Measurements from ENCODE around the gene LRRC7. TPM values are rescaled to one million over a fixed set of nuclear protein-coding genes. Genes with fewer than 3 reads are reported as not detected.

The LRRC7 gene
- total RNA-seq, 1 experiment from 2014 or later, result not detected

- no peak for TF ChIP-seq EZH2 (IDR thresholded peaks at IDR 0.05; ENCODE audit: borderline replicate concordance, low read depth, low read length, poor library complexity, severe bottlenecking)
- TF ChIP-seq, protein P1, sequence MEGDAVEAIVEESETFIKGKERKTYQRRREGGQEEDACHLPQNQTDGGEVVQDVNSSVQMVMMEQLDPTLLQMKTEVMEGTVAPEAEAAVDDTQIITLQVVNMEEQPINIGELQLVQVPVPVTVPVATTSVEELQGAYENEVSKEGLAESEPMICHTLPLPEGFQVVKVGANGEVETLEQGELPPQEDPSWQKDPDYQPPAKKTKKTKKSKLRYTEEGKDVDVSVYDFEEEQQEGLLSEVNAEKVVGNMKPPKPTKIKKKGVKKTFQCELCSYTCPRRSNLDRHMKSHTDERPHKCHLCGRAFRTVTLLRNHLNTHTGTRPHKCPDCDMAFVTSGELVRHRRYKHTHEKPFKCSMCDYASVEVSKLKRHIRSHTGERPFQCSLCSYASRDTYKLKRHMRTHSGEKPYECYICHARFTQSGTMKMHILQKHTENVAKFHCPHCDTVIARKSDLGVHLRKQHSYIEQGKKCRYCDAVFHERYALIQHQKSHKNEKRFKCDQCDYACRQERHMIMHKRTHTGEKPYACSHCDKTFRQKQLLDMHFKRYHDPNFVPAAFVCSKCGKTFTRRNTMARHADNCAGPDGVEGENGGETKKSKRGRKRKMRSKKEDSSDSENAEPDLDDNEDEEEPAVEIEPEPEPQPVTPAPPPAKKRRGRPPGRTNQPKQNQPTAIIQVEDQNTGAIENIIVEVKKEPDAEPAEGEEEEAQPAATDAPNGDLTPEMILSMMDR (conservative IDR thresholded peaks at IDR 0.05; ENCODE audit: low read depth, low read length), result no peak
- DNase-seq (ENCODE audit: low spot score), result no peak
- Histone ChIP-seq H3K36me3 (ENCODE audit: insufficient read depth, low read length, poor library complexity, severe bottlenecking) (no peaks in the 10 kb centered on the region), H3K27me3 (replicated peaks; ENCODE audit: insufficient read depth, low read depth, low read length, poor library complexity) (peaks cover 1% of the 10 kb centered on the region), H3K27ac (ENCODE audit: low read depth, low read length, poor library complexity, severe bottlenecking) (no peak overlapping the region), H3K4me3 (ENCODE audit: low read depth, low read length, poor library complexity, severe bottlenecking) (no peak overlapping the region), H3K9me3 (ENCODE audit: low read depth, low read length, poor library complexity, severe bottlenecking) (no peaks in the 10 kb centered on the region), H3K4me1 (ENCODE audit: insufficient read depth, low read length, poor library complexity, severe bottlenecking) (no peaks in the 10 kb centered on the region)
- intact Hi-C loops (cut with micrococcal nuclease; ENCODE audit: unreplicated experiment), result no loop called here
- no TSS peak for BruUV-seq (replicated peaks)
- ChIA-PET POLR2A (ENCODE audit: low non-redundant PET) (no interaction called here), CTCF (no interaction called here)
Observed at GRCh38 chr1:69551476-69552324, 16.0 kb upstream of the LRRC7 start.

- Histone ChIP-seq H3K9me3 (ENCODE audit: low read depth, low read length, poor library complexity, severe bottlenecking) (no peaks in the 10 kb centered on the region), H3K4me3 (ENCODE audit: low read depth, low read length, poor library complexity, severe bottlenecking) (no peak overlapping the region), H3K27ac (ENCODE audit: low read depth, low read length, poor library complexity, severe bottlenecking) (no peak overlapping the region), H3K27me3 (replicated peaks; ENCODE audit: insufficient read depth, low read depth, low read length, poor library complexity) (peaks cover 9% of the 10 kb centered on the region), H3K36me3 (ENCODE audit: insufficient read depth, low read length, poor library complexity, severe bottlenecking) (no peaks in the 10 kb centered on the region), H3K4me1 (ENCODE audit: insufficient read depth, low read length, poor library complexity, severe bottlenecking) (no peaks in the 10 kb centered on the region)
- ChIA-PET POLR2A (ENCODE audit: low non-redundant PET) (no interaction called here), CTCF (no interaction called here)
- intact Hi-C loops (cut with micrococcal nuclease; ENCODE audit: unreplicated experiment), result no loop called here
- no peak for DNase-seq (ENCODE audit: low spot score)
- no TSS peak for BruUV-seq (replicated peaks)
- TF ChIP-seq EZH2 (IDR thresholded peaks at IDR 0.05; ENCODE audit: borderline replicate concordance, low read depth, low read length, poor library complexity, severe bottlenecking), result no peak
- TF ChIP-seq, protein P1 (conservative IDR thresholded peaks at IDR 0.05; ENCODE audit: low read depth, low read length), result no peak
Observed at GRCh38 chr1:69553726-69554125, 14.0 kb upstream of the LRRC7 start.

- intact Hi-C loops (cut with micrococcal nuclease; ENCODE audit: unreplicated experiment), result no loop called here
- POLR2A ChIA-PET (ENCODE audit: low non-redundant PET), result no interaction called here
- peak; percentile 69 for TF ChIP-seq EZH2 (IDR thresholded peaks at IDR 0.05; ENCODE audit: borderline replicate concordance, low read depth, low read length, poor library complexity, severe bottlenecking)
- TF ChIP-seq, protein P1 (conservative IDR thresholded peaks at IDR 0.05; ENCODE audit: low read depth, low read length), result no peak
- Histone ChIP-seq H3K4me1 (ENCODE audit: insufficient read depth, low read length, poor library complexity, severe bottlenecking) (peaks cover 18% of the 10 kb centered on the region), H3K36me3 (ENCODE audit: insufficient read depth, low read length, poor library complexity, severe bottlenecking) (no peaks in the 10 kb centered on the region), H3K4me3 (ENCODE audit: low read depth, low read length, poor library complexity, severe bottlenecking) (peak overlapping the region; percentile 43), H3K9me3 (ENCODE audit: low read depth, low read length, poor library complexity, severe bottlenecking) (no peaks in the 10 kb centered on the region), H3K27me3 (replicated peaks; ENCODE audit: insufficient read depth, low read depth, low read length, poor library complexity) (peaks cover 75% of the 10 kb centered on the region), H3K27ac (ENCODE audit: low read depth, low read length, poor library complexity, severe bottlenecking) (no peak overlapping the region)
- BruUV-seq (replicated peaks), result no TSS peak
- CTCF ChIA-PET, result no interaction called here
- DNase-seq (ENCODE audit: low spot score), result no peak
Observed at GRCh38 chr1:69568421-69569174, 876 bp downstream of the LRRC7 start.
